ENCODE results near the gene BDKRB2. TPM values are rescaled to one million over a fixed set of nuclear protein-coding genes. Genes with fewer than 3 reads are reported as not detected.

Gene BDKRB2
- 1 to 10 TPM; 3.0 to 3.7 (median 3.0) TPM for polyA plus RNA-seq (ENCODE audit: insufficient read length in 3 of 3)
- long read RNA-seq, donor 1, full-length matches to known transcripts, result 1 of 1 reads
- long read RNA-seq, donor 1, partial matches to known transcripts, result 0 of 1 reads
- long read RNA-seq, donor 1, other reads (novel, unspliced or antisense), result 0 of 1 reads
- long read RNA-seq, donor 2, result 0 reads
- long read RNA-seq, donor 3, full-length matches to known transcripts, result 2 of 2 reads
- long read RNA-seq, donor 3, partial matches to known transcripts, result 0 of 2 reads
- long read RNA-seq, donor 3, other reads (novel, unspliced or antisense), result 0 of 2 reads
- long read RNA-seq, donor 4, full-length matches to known transcripts, result 2 of 2 reads
- long read RNA-seq, donor 4, partial matches to known transcripts, result 0 of 2 reads
- long read RNA-seq, donor 4, other reads (novel, unspliced or antisense), result 0 of 2 reads
- long read RNA-seq, donor 5, full-length matches to known transcripts, result 1 of 1 reads
- long read RNA-seq, donor 5, partial matches to known transcripts, result 0 of 1 reads
- long read RNA-seq, donor 5, other reads (novel, unspliced or antisense), result 0 of 1 reads
- long read RNA-seq, donor 6, result 0 reads
- long read RNA-seq, donor 7, result 0 reads
- long read RNA-seq, donor 8, result 0 reads
- long read RNA-seq, donor 9, result 0 reads
- long read RNA-seq, donor 10, full-length matches to known transcripts, result 1 of 1 reads
- long read RNA-seq, donor 10, partial matches to known transcripts, result 0 of 1 reads
- long read RNA-seq, donor 10, other reads (novel, unspliced or antisense), result 0 of 1 reads
- long read RNA-seq, donor 11, full-length matches to known transcripts, result 1 of 1 reads
- long read RNA-seq, donor 11, partial matches to known transcripts, result 0 of 1 reads
- long read RNA-seq, donor 11, other reads (novel, unspliced or antisense), result 0 of 1 reads
- long read RNA-seq, donor 12, full-length matches to known transcripts, result 2 of 2 reads
- long read RNA-seq, donor 12, partial matches to known transcripts, result 0 of 2 reads
- long read RNA-seq, donor 12, other reads (novel, unspliced or antisense), result 0 of 2 reads
- long read RNA-seq, donor 13, full-length matches to known transcripts, result 1 of 1 reads
- long read RNA-seq, donor 13, partial matches to known transcripts, result 0 of 1 reads
- long read RNA-seq, donor 13, other reads (novel, unspliced or antisense), result 0 of 1 reads
- long read RNA-seq, donor 14, result 0 reads
- long read RNA-seq, donor 15, result 0 reads
- long read RNA-seq, donor 16, result 0 reads

GRCh38 chr14:96204151-96205058 lies at the start of gene BDKRB2:
TSS of gene BDKRB2 (plus strand) at chr14:96204839. CDS start at chr14:96237108, 32,269 bp downstream.
- peak; percentile 89 for DNase-seq

- no peak for DNase-seq
Observed at GRCh38 chr14:96154900-96155299, 49.7 kb upstream of the BDKRB2 start.

- DNase-seq, result no peak
Observed at GRCh38 chr14:96156804-96157760, 47.6 kb upstream of the BDKRB2 start.

GRCh38 chr14:96158735-96159134 lies 45.9 kb upstream of the BDKRB2 start:
- DNase-seq, result no peak

- DNase-seq, result no peak
Observed at GRCh38 chr14:96160076-96160912, 44.3 kb upstream of the BDKRB2 start.

- DNase-seq, result no peak
Observed at GRCh38 chr14:96160913-96161310, 43.7 kb upstream of the BDKRB2 start.

- DNase-seq, result no peak
Observed at GRCh38 chr14:96161636-96162035, 43.0 kb upstream of the BDKRB2 start.

- DNase-seq, result no peak
Observed at GRCh38 chr14:96162265-96162664, 42.4 kb upstream of the BDKRB2 start.

- no peak for DNase-seq
Observed at GRCh38 chr14:96162741-96163140, 41.9 kb upstream of the BDKRB2 start.

- DNase-seq, result no peak
Observed at GRCh38 chr14:96164861-96165490, 39.7 kb upstream of the BDKRB2 start.

- DNase-seq, result no peak
Observed at GRCh38 chr14:96165493-96166436, 38.9 kb upstream of the BDKRB2 start.

GRCh38 chr14:96166461-96167223 lies 38.0 kb upstream of the BDKRB2 start:
- no peak for DNase-seq

- no peak for DNase-seq
Observed at GRCh38 chr14:96167224-96168148, 37.2 kb upstream of the BDKRB2 start.

- DNase-seq, result no peak
Observed at GRCh38 chr14:96168581-96168980, 36.1 kb upstream of the BDKRB2 start.

- no peak for DNase-seq
Observed at GRCh38 chr14:96170961-96171592, 33.6 kb upstream of the BDKRB2 start.
